Ishikawa (cell line): ENCODE data around the gene PARD3B.

Source experiments
- CEBPB ChIP-seq: IDR thresholded peaks from 2 replicates; pipeline ENCODE4 v1.6.1; 2012
- CREB1 ChIP-seq: IDR thresholded peaks from 2 replicates; pipeline ENCODE4 v1.6.1; 2012; ENCODE audit warnings: low read depth
- EP300 ChIP-seq: IDR thresholded peaks from 2 replicates; pipeline ENCODE4 v1.6.1; 2012; ENCODE audit warnings: borderline replicate concordance
- MAX ChIP-seq: IDR thresholded peaks from 2 replicates; pipeline ENCODE4 v1.6.1; 2012
- RAD21 ChIP-seq: IDR thresholded peaks from 2 replicates; pipeline ENCODE4 v1.6.1; 2012; ENCODE audit warnings: low read depth
- REST ChIP-seq: IDR thresholded peaks from 2 replicates; pipeline ENCODE4 v1.6.1; 2012; ENCODE audit warnings: low read depth, mild to moderate bottlenecking
- TAF1 ChIP-seq: IDR thresholded peaks from 2 replicates; pipeline ENCODE4 v1.6.1; 2012; ENCODE audit warnings: low read depth, mild to moderate bottlenecking
- TCF12 ChIP-seq: IDR thresholded peaks from 2 replicates; pipeline ENCODE4 v1.6.1; 2012; ENCODE audit warnings: low read depth
- USF1 ChIP-seq: IDR thresholded peaks from 2 replicates; pipeline ENCODE4 v1.6.1; 2012
- YY1 ChIP-seq: IDR thresholded peaks from 2 replicates; pipeline ENCODE4 v1.6.1; 2012; ENCODE audit warnings: low read depth
- ZBTB7A ChIP-seq: IDR thresholded peaks from 2 replicates; pipeline ENCODE4 v1.6.1; 2012; ENCODE audit warnings: low read depth

GRCh38 chr2:204498291-204498690 lies 47.0 kb upstream of the PARD3B start:
- TF ChIP-seq CREB1 (no peak), EP300 (no peak), CEBPB (no peak), USF1 (no peak), MAX (no peak), REST (no peak), ZBTB7A (no peak), YY1 (no peak), TAF1 (no peak), RAD21 (no peak), TCF12 (no peak)
